ENCODE results near the gene PSEN2. TPM values are rescaled to one million over a fixed set of nuclear protein-coding genes. Genes with fewer than 3 reads are reported as not detected.

The PSEN2 gene
- total and polyA plus RNA-seq, 10 of the 15 experiments (the other 5 are each of a cell fraction or from before 2014, with no cell fraction given), result 0.90 to 13.3 (median 7.0) TPM

GRCh38 chr1:226940029-226940805, 69.8 kb downstream of the PSEN2 start, which contains the start of gene COQ8A (continued):
- TF ChIP-seq CUX1 (IDR thresholded peaks at IDR 0.05; ENCODE audit: insufficient replicate concordance, low read depth, low read length) (no peak), IRF3 (IDR thresholded peaks at IDR 0.05) (peak; percentile 98), BHLHE40 (IDR thresholded peaks at IDR 0.05; ENCODE audit: borderline replicate concordance in 1 of 2, low read depth in 2 of 2, low read length in 1 of 2) (peak; percentile 98 to 100), POLR2AphosphoS2 (IDR thresholded peaks at IDR 0.05; ENCODE audit: low read depth, low read length) (0 out of 2 replicates have a peak, but pooled peaks have one; percentile 54), USF2 (IDR thresholded peaks at IDR 0.05; ENCODE audit: borderline replicate concordance, low read depth, low read length) (peak; percentile 25; the same call in 1 of the 2 replicates), CBX3 (IDR thresholded peaks at IDR 0.05; ENCODE audit: borderline replicate concordance, low read depth) (no peak), ETV6 (conservative IDR thresholded peaks at IDR 0.05 in 1 of 2, IDR thresholded peaks at IDR 0.05 in 1 of 2; ENCODE audit: borderline replicate concordance in 1 of 2, low read depth in 1 of 2) (no peak), ZNF24 (IDR thresholded peaks at IDR 0.05) (no peak), JUND (IDR thresholded peaks at IDR 0.05; ENCODE audit: low read depth, low read length) (no peak), RCOR1 (conservative IDR thresholded peaks at IDR 0.05; ENCODE audit: low read depth, low read length) (no peak), PRDM15 (CRISPR knock-in tag; IDR thresholded peaks at IDR 0.05) (no peak), PKNOX1 (IDR thresholded peaks at IDR 0.05) (peak; percentile 61), JUNB (IDR thresholded peaks at IDR 0.05) (no peak), SRF (IDR thresholded peaks at IDR 0.05; ENCODE audit: low read depth in 2 of 2, low read length in 2 of 2) (no peak), RAD51 (IDR thresholded peaks at IDR 0.05) (no peak), FOXM1 (IDR thresholded peaks at IDR 0.05; ENCODE audit: low read depth, low read length) (no peak)

Data from GM12878 (cell line).